NCI-H146 treated with DMSO at 0.1 percent for 48 hours (cell line): ENCODE data around the gene C2orf92.

ENCODE experiments used
- DNase-seq: peaks from one replicate; lab custom pipeline; 2025; ENCODE audit not compliant: unreplicated experiment; lab: John Stamatoyannopoulos, UW

The C2orf92 gene

GRCh38 chr2:97741251-97741650 is 71.7 kb downstream of the C2orf92 start:
- no peak for DNase-seq

GRCh38 chr2:97741686-97742085 is 72.2 kb downstream of the C2orf92 start:
- no peak for DNase-seq

- DNase-seq: no peak
Measured at GRCh38 chr2:97742381-97742847, 72.9 kb downstream of the C2orf92 start.

GRCh38 chr2:97743913-97744312 is 74.4 kb downstream of the C2orf92 start:
- no peak for DNase-seq

- no peak for DNase-seq
Measured at GRCh38 chr2:97745474-97746174, 76.1 kb downstream of the C2orf92 start.

- DNase-seq: no peak
Measured at GRCh38 chr2:97747285-97747684, 77.8 kb downstream of the C2orf92 start.

- DNase-seq: no peak
Measured at GRCh38 chr2:97747716-97748115, 78.2 kb downstream of the C2orf92 start.

GRCh38 chr2:97749581-97749980 is 80.1 kb downstream of the C2orf92 start:
- DNase-seq: no peak

GRCh38 chr2:97750017-97750416 is 80.5 kb downstream of the C2orf92 start:
- no peak for DNase-seq

- DNase-seq: no peak
Measured at GRCh38 chr2:97751752-97752151, 82.2 kb downstream of the C2orf92 start.
